PC-3 (cell line): Measurements from ENCODE around the gene TUBA4A.

Experiments used
- EZH2 ChIP-seq: fragments of 300-600 bp; sonication (generic); IDR thresholded peaks from one replicate; pipeline ENCODE4 v1.6.1; 2017; ENCODE audit warnings: antibody characterized with exemption, mild to moderate bottlenecking, low read length; ENCODE audit not compliant: unreplicated experiment
- EZH2phosphoT487 ChIP-seq: fragments of 300-600 bp; sonication (generic); IDR thresholded peaks from 2 replicates; pipeline ENCODE4 v1.6.1; 2018; ENCODE audit warnings: mild to moderate bottlenecking, antibody characterized with exemption, low read length, borderline replicate concordance
- TF ChIP-seq, protein P1 (sequence below): fragments of 300-600 bp; sonication (generic); conservative IDR thresholded peaks from 2 replicates; pipeline ENCODE4 v1.5.1; 2017; ENCODE audit warnings: antibody characterized with exemption, low read depth, mild to moderate bottlenecking, low read length

- TF ChIP-seq, protein P1, sequence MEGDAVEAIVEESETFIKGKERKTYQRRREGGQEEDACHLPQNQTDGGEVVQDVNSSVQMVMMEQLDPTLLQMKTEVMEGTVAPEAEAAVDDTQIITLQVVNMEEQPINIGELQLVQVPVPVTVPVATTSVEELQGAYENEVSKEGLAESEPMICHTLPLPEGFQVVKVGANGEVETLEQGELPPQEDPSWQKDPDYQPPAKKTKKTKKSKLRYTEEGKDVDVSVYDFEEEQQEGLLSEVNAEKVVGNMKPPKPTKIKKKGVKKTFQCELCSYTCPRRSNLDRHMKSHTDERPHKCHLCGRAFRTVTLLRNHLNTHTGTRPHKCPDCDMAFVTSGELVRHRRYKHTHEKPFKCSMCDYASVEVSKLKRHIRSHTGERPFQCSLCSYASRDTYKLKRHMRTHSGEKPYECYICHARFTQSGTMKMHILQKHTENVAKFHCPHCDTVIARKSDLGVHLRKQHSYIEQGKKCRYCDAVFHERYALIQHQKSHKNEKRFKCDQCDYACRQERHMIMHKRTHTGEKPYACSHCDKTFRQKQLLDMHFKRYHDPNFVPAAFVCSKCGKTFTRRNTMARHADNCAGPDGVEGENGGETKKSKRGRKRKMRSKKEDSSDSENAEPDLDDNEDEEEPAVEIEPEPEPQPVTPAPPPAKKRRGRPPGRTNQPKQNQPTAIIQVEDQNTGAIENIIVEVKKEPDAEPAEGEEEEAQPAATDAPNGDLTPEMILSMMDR, result no peak
- TF ChIP-seq EZH2 (no peak), EZH2phosphoT487 (no peak)
Measured at GRCh38 chr2:219225350-219225749, 28.4 kb downstream of the TUBA4A start.
